IMR-90 (cell line): ENCODE measurements around the gene PITX3. TPM values are rescaled to one million over a fixed set of nuclear protein-coding genes. Genes with fewer than 3 reads are reported as not detected.

Experiments used
- ATAC-seq: fragments of 200-7000 bp; cut with Tn5 transposase; 2 replicates; pipeline ENCODE4 v1.9.1; 2020; ENCODE audit warnings: low read depth, mild to moderate bottlenecking, moderate library complexity
- BruUV-seq: library from RNA; stranded (reverse); fragments of 400-500 nt; replicated peaks from 2 replicates; lab custom pipeline; 2021; lab: Mats Ljungman, UMichigan
- CTCF ChIA-PET: fragments of 300-600 bp; formaldehyde crosslinking; extraction: SDS; loops from one replicate; lab custom pipeline; 2021; ENCODE audit warnings: antibody characterized with exemption; lab: Yijun Ruan, JAX
- POLR2A ChIA-PET: fragments of 300-600 bp; sonication (Branson Sonifier 250); formaldehyde crosslinking; loops from one replicate; lab custom pipeline; 2022; ENCODE audit warnings: antibody characterized with exemption; ENCODE audit not compliant: unreplicated experiment; lab: Charles Lee
- DNase-seq: peaks from one replicate; pipeline ENCODE4 v3.0.0; 2013
- H2AFZ ChIP-seq: replicated peaks from 2 replicates; pipeline ENCODE3; 2013; ENCODE audit warnings: low read length, mild to moderate bottlenecking; ENCODE audit not compliant: poor library complexity
- H2AK5ac ChIP-seq: 2 replicates; pipeline ENCODE4 v1.6.1; 2013; ENCODE audit warnings: low read depth, low read length, inconsistent platforms
- H2AK9ac ChIP-seq: replicated peaks from 2 replicates; pipeline ENCODE3; 2013; ENCODE audit warnings: mild to moderate bottlenecking, low read depth, low read length, moderate library complexity; ENCODE audit not compliant: poor library complexity
- H2BK120ac ChIP-seq: 2 replicates; pipeline ENCODE4 v1.6.1; 2013; ENCODE audit warnings: low read depth, low read length, inconsistent platforms
- H2BK15ac ChIP-seq: 3 replicates; pipeline ENCODE4 v1.6.1; 2013; ENCODE audit warnings: low read depth, low read length, inconsistent platforms
- H2BK20ac ChIP-seq: 2 replicates; pipeline ENCODE4 v1.6.1; 2013; ENCODE audit warnings: low read depth, mild to moderate bottlenecking, inconsistent platforms, low read length, moderate library complexity
- H2BK5ac ChIP-seq: 2 replicates; pipeline ENCODE4 v1.6.1; 2013; ENCODE audit warnings: mild to moderate bottlenecking, low read depth, low read length, inconsistent platforms; ENCODE audit not compliant: poor library complexity, severe bottlenecking
- H3K14ac ChIP-seq: replicated peaks from 2 replicates; pipeline ENCODE4 v1.6.1; 2013; ENCODE audit warnings: low read depth, low read length, inconsistent platforms
- H3K18ac ChIP-seq: 2 replicates; pipeline ENCODE4 v1.6.1; 2013; ENCODE audit warnings: low read depth, low read length, control low read depth
- H3K23ac ChIP-seq: 2 replicates; pipeline ENCODE4 v1.6.1; 2013; ENCODE audit warnings: low read depth, low read length, inconsistent platforms
- H3K27ac ChIP-seq: 2 replicates; pipeline ENCODE4 v1.5.1; 2013; ENCODE audit warnings: mild to moderate bottlenecking, control low read depth, low read length; ENCODE audit not compliant: insufficient read depth
- H3K27me3 ChIP-seq: 2 replicates; pipeline ENCODE4 v1.6.1; 2013; ENCODE audit warnings: low read length; ENCODE audit not compliant: control insufficient read depth, insufficient read depth
- H3K36me3 ChIP-seq: 2 replicates; pipeline ENCODE4 v1.6.1; 2013; ENCODE audit warnings: low read length, mixed read lengths; ENCODE audit not compliant: control insufficient read depth, insufficient read depth
- H3K4ac ChIP-seq: 2 replicates; pipeline ENCODE4 v1.6.1; 2013; ENCODE audit warnings: low read depth, low read length, inconsistent platforms
- H3K4me1 ChIP-seq: 2 replicates; pipeline ENCODE4 v1.6.1; 2013; ENCODE audit warnings: low read length, mixed read lengths; ENCODE audit not compliant: control insufficient read depth, insufficient read depth
- H3K4me2 ChIP-seq: 2 replicates; pipeline ENCODE4 v1.6.1; 2013; ENCODE audit warnings: low read depth, mild to moderate bottlenecking, control low read depth, low read length, moderate library complexity
- H3K4me3 ChIP-seq: 2 replicates; pipeline ENCODE4 v1.5.1; 2013; ENCODE audit warnings: low read depth, mild to moderate bottlenecking, control low read depth, low read length, moderate library complexity; ENCODE audit not compliant: insufficient read depth
- H3K56ac ChIP-seq: 2 replicates; pipeline ENCODE4 v1.6.1; 2013; ENCODE audit warnings: low read length, inconsistent platforms; ENCODE audit not compliant: insufficient read depth; ENCODE audit errors: extremely low read depth
- H3K79me1 ChIP-seq, 2 experiments: 2 replicates each; pipeline ENCODE4 v1.6.1; 2013; ENCODE audit warnings: low read length in 2 of 2, inconsistent platforms in 1 of 2, low read depth in 1 of 2
- H3K9ac ChIP-seq: 2 replicates; pipeline ENCODE4 v1.6.1; 2013; ENCODE audit warnings: low read depth, low read length, control low read depth
- H3K9me1 ChIP-seq: 2 replicates; pipeline ENCODE4 v1.6.1; 2013; ENCODE audit warnings: low read length, inconsistent platforms; ENCODE audit not compliant: insufficient read depth
- H3K9me3 ChIP-seq: 2 replicates; pipeline ENCODE4 v1.6.1; 2013; ENCODE audit warnings: low read length; ENCODE audit not compliant: control insufficient read depth, insufficient read depth
- H4K20me1 ChIP-seq: 2 replicates; pipeline ENCODE4 v1.6.1; 2013; ENCODE audit warnings: low read length, inconsistent platforms; ENCODE audit not compliant: insufficient read depth
- H4K5ac ChIP-seq: 2 replicates; pipeline ENCODE4 v1.6.1; 2013; ENCODE audit warnings: mild to moderate bottlenecking, low read depth, low read length, control low read depth
- H4K8ac ChIP-seq, 2 experiments: 2 replicates each; pipeline ENCODE4 v1.6.1; 2013; ENCODE audit warnings: low read depth in 2 of 2, low read length in 2 of 2, control low read depth in 1 of 2, inconsistent platforms in 1 of 2
- H4K91ac ChIP-seq: 2 replicates; pipeline ENCODE4 v1.6.1; 2013; ENCODE audit warnings: low read depth, low read length, inconsistent platforms; ENCODE audit not compliant: insufficient read depth
- BHLHE40 ChIP-seq: fragments of 150-350 bp; IDR thresholded peaks from 2 replicates; pipeline ENCODE4 v1.6.1; 2016; ENCODE audit warnings: mild to moderate bottlenecking, low read depth, low read length
- CEBPB ChIP-seq: IDR thresholded peaks from 2 replicates; pipeline ENCODE4 v1.6.1; 2012; ENCODE audit warnings: low read depth, low read length, improper control_type of control experiment
- FOS ChIP-seq: fragments of 150-350 bp; IDR thresholded peaks from 2 replicates; pipeline ENCODE4 v1.6.1; 2016; ENCODE audit warnings: low read depth, low read length
- MAFK ChIP-seq: IDR thresholded peaks from 2 replicates; pipeline ENCODE4 v1.6.1; 2012; ENCODE audit warnings: low read depth, low read length, improper control_type of control experiment
- MAZ ChIP-seq: IDR thresholded peaks from 2 replicates; pipeline ENCODE4 v1.6.1; 2012; ENCODE audit warnings: low read depth, mild to moderate bottlenecking, low read length, improper control_type of control experiment, moderate library complexity, borderline replicate concordance
- MXI1 ChIP-seq: IDR thresholded peaks from 2 replicates; pipeline ENCODE4 v1.6.1; 2012; ENCODE audit warnings: low read depth, mild to moderate bottlenecking, low read length, moderate library complexity, borderline replicate concordance
- NFE2L2 ChIP-seq: fragments of 150-350 bp; IDR thresholded peaks from 2 replicates; pipeline ENCODE4 v1.6.1; 2016; ENCODE audit warnings: low read depth, mild to moderate bottlenecking, low read length
- RAD21 ChIP-seq: IDR thresholded peaks from 2 replicates; pipeline ENCODE4 v1.6.1; 2012; ENCODE audit warnings: low read length, improper control_type of control experiment
- RFX5 ChIP-seq: IDR thresholded peaks from 2 replicates; pipeline ENCODE4 v1.8.0; 2012; ENCODE audit warnings: low read depth, mild to moderate bottlenecking, low read length, moderate library complexity
- WGBS, 2 experiments: methylation state at CpG; one replicate each; pipeline versions ENCODE4 v1.1.5 to v1.1.7; 2013; ENCODE audit warnings: missing lambda C conversion rate in 2 of 2; ENCODE audit not compliant: insufficient read length in 1 of 2; ENCODE audit errors: extremely low coverage in 2 of 2; 5-methylcytosine and 5-hydroxymethylcytosine counted together
- dilution Hi-C: fragments of 300-500 bp; cut with HindIII; formaldehyde crosslinking; loops from one replicate; pipeline ENCODE4 v1.14.3; 2018; ENCODE audit warnings: low sequenced_read_pairs; ENCODE audit not compliant: unreplicated experiment
- in situ Hi-C: fragments of 300-500 bp; cut with MboI; formaldehyde crosslinking; loops from 3 replicates; pipeline ENCODE4 v1.14.3; 2019; ENCODE audit warnings: low sequenced_read_pairs, inconsistent platforms, mixed read lengths
- intact Hi-C: fragments of 100-400 bp; cut with micrococcal nuclease; formaldehyde crosslinking; loops from 2 replicates; pipeline ENCODE4 v1.10.0; 2022
- polyA plus RNA-seq, 3 experiments: library from polyadenylated mRNA; depleted of rRNA; stranded (reverse); fragments of >200 nt; gene quantifications; 2 replicates each; pipeline ENCODE4 v1.2.3, GENCODE V29; 2012; ENCODE audit warnings: low replicate concordance in 1 of 3
- total RNA-seq: library from RNA; depleted of rRNA; stranded (reverse); fragments of >200 nt; gene quantifications from 2 replicates; pipeline ENCODE4 v1.2.3, GENCODE V29; 2012
- TF ChIP-seq, protein P1 (sequence below): conservative IDR thresholded peaks from 2 replicates; pipeline ENCODE4 v1.5.1; 2012; ENCODE audit warnings: mild to moderate bottlenecking, low read depth, low read length, improper control_type of control experiment
- TF ChIP-seq, protein P2 (sequence below): fragments of 150-350 bp; IDR thresholded peaks from 2 replicates; pipeline ENCODE4 v1.6.1; 2016; ENCODE audit warnings: low read depth, mild to moderate bottlenecking, low read length, moderate library complexity, borderline replicate concordance

The PITX3 gene
- total and polyA plus RNA-seq, 2 of the 4 experiments (the other 2 are of a cell fraction), result not detected

DNA sequence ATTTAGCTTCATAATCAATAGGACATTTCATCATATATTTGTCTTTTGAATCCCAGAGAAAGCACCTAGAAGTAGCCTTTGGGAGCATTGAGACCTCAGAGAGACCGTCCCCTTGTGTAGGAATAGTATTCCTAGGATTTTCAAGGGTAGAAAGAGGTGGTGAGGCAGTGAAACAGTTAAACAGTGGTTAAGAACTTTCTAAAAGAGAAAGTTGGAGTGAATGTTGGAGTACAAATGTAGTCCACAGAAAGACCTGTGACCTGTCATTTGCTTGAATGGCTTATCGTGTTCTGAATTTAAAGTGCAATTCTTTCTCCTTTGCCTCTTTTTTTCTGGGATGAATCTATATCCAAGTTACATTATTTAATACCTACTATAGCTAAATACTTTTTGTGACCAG, 34.0 kb upstream of the PITX3 start:
- Histone ChIP-seq H2BK15ac (no peak overlapping the region), H3K23ac (no peak overlapping the region), H3K4me3 (no peak overlapping the region), H2BK20ac (no peak overlapping the region), H3K36me3 (peaks cover 3% of the 10 kb centered on the region; the same call in 1 of the 2 replicates), H4K8ac (no peak overlapping the region), H3K18ac (no peak overlapping the region), H3K9me1 (peaks cover 15% of the 10 kb centered on the region), H3K56ac (no peak overlapping the region), H3K79me1 (peaks cover 30 to 68% of the 10 kb centered on the region in 2 experiments), H2AK5ac (no peak overlapping the region), H4K91ac (no peak overlapping the region), H3K14ac (no peak overlapping the region), H3K9ac (no peak overlapping the region), H3K4ac (no peak overlapping the region), H2AFZ (no peak overlapping the region), H3K4me2 (no peak overlapping the region), H3K4me1 (peaks cover 4% of the 10 kb centered on the region), H3K27ac (no peak overlapping the region), H3K9me3 (no peaks in the 10 kb centered on the region), H4K20me1 (peaks cover 67% of the 10 kb centered on the region), H3K27me3 (no peaks in the 10 kb centered on the region), H4K5ac (no peak overlapping the region), H2BK5ac (no peak overlapping the region), H2BK120ac (no peak overlapping the region), H2AK9ac (no peak overlapping the region)
- intact Hi-C loops (no loop called here), dilution Hi-C loops (no loop called here), in situ Hi-C loops (no loop called here)
- TF ChIP-seq MXI1, result no peak
- TF ChIP-seq FOS, result no peak
- TF ChIP-seq RFX5, result no peak
- TF ChIP-seq BHLHE40, result no peak
- no peak for TF ChIP-seq MAZ
- TF ChIP-seq, protein P1, sequence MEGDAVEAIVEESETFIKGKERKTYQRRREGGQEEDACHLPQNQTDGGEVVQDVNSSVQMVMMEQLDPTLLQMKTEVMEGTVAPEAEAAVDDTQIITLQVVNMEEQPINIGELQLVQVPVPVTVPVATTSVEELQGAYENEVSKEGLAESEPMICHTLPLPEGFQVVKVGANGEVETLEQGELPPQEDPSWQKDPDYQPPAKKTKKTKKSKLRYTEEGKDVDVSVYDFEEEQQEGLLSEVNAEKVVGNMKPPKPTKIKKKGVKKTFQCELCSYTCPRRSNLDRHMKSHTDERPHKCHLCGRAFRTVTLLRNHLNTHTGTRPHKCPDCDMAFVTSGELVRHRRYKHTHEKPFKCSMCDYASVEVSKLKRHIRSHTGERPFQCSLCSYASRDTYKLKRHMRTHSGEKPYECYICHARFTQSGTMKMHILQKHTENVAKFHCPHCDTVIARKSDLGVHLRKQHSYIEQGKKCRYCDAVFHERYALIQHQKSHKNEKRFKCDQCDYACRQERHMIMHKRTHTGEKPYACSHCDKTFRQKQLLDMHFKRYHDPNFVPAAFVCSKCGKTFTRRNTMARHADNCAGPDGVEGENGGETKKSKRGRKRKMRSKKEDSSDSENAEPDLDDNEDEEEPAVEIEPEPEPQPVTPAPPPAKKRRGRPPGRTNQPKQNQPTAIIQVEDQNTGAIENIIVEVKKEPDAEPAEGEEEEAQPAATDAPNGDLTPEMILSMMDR, result no peak
- TF ChIP-seq, protein P2, sequence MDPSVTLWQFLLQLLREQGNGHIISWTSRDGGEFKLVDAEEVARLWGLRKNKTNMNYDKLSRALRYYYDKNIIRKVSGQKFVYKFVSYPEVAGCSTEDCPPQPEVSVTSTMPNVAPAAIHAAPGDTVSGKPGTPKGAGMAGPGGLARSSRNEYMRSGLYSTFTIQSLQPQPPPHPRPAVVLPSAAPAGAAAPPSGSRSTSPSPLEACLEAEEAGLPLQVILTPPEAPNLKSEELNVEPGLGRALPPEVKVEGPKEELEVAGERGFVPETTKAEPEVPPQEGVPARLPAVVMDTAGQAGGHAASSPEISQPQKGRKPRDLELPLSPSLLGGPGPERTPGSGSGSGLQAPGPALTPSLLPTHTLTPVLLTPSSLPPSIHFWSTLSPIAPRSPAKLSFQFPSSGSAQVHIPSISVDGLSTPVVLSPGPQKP, result no peak
- TF ChIP-seq CEBPB, result no peak
- TF ChIP-seq NFE2L2, result no peak
- TF ChIP-seq RAD21, result no peak
- TF ChIP-seq MAFK, result no peak
- ATAC-seq (no peak), DNase-seq (no peak)
- no CpG with 5 or more reads among the region's 2 CpGs for WGBS, 2 experiments
- no TSS peak for BruUV-seq
- POLR2A ChIA-PET, result no interaction called here
- CTCF ChIA-PET, result no interaction called here
